IMR-90 (cell line): ENCODE measurements around the gene CPXM1. TPM values are rescaled to one million over a fixed set of nuclear protein-coding genes. Genes with fewer than 3 reads are reported as not detected.

ENCODE experiments used
- ATAC-seq: fragments of 200-7000 bp; cut with Tn5 transposase; 2 replicates; pipeline ENCODE4 v1.9.1; 2020; ENCODE audit warnings: low read depth, mild to moderate bottlenecking, moderate library complexity
- BruUV-seq: library from RNA; stranded (reverse); fragments of 400-500 nt; replicated peaks from 2 replicates; lab custom pipeline; 2021; lab: Mats Ljungman, UMichigan
- CTCF ChIA-PET: fragments of 300-600 bp; formaldehyde crosslinking; extraction: SDS; loops from one replicate; lab custom pipeline; 2021; ENCODE audit warnings: antibody characterized with exemption; lab: Yijun Ruan, JAX
- POLR2A ChIA-PET: fragments of 300-600 bp; sonication (Branson Sonifier 250); formaldehyde crosslinking; loops from one replicate; lab custom pipeline; 2022; ENCODE audit warnings: antibody characterized with exemption; ENCODE audit not compliant: unreplicated experiment; lab: Charles Lee
- DNase-seq: peaks from one replicate; pipeline ENCODE4 v3.0.0; 2013
- H2AFZ ChIP-seq: replicated peaks from 2 replicates; pipeline ENCODE3; 2013; ENCODE audit warnings: low read length, mild to moderate bottlenecking; ENCODE audit not compliant: poor library complexity
- H2AK5ac ChIP-seq: 2 replicates; pipeline ENCODE4 v1.6.1; 2013; ENCODE audit warnings: low read depth, low read length, inconsistent platforms
- H2AK9ac ChIP-seq: replicated peaks from 2 replicates; pipeline ENCODE3; 2013; ENCODE audit warnings: mild to moderate bottlenecking, low read depth, low read length, moderate library complexity; ENCODE audit not compliant: poor library complexity
- H2BK120ac ChIP-seq: 2 replicates; pipeline ENCODE4 v1.6.1; 2013; ENCODE audit warnings: low read depth, low read length, inconsistent platforms
- H2BK15ac ChIP-seq: 3 replicates; pipeline ENCODE4 v1.6.1; 2013; ENCODE audit warnings: low read depth, low read length, inconsistent platforms
- H2BK20ac ChIP-seq: 2 replicates; pipeline ENCODE4 v1.6.1; 2013; ENCODE audit warnings: low read depth, mild to moderate bottlenecking, inconsistent platforms, low read length, moderate library complexity
- H2BK5ac ChIP-seq: 2 replicates; pipeline ENCODE4 v1.6.1; 2013; ENCODE audit warnings: mild to moderate bottlenecking, low read depth, low read length, inconsistent platforms; ENCODE audit not compliant: poor library complexity, severe bottlenecking
- H3K14ac ChIP-seq: replicated peaks from 2 replicates; pipeline ENCODE4 v1.6.1; 2013; ENCODE audit warnings: low read depth, low read length, inconsistent platforms
- H3K18ac ChIP-seq: 2 replicates; pipeline ENCODE4 v1.6.1; 2013; ENCODE audit warnings: low read depth, low read length, control low read depth
- H3K23ac ChIP-seq: 2 replicates; pipeline ENCODE4 v1.6.1; 2013; ENCODE audit warnings: low read depth, low read length, inconsistent platforms
- H3K27ac ChIP-seq: 2 replicates; pipeline ENCODE4 v1.5.1; 2013; ENCODE audit warnings: mild to moderate bottlenecking, control low read depth, low read length; ENCODE audit not compliant: insufficient read depth
- H3K27me3 ChIP-seq: 2 replicates; pipeline ENCODE4 v1.6.1; 2013; ENCODE audit warnings: low read length; ENCODE audit not compliant: control insufficient read depth, insufficient read depth
- H3K36me3 ChIP-seq: 2 replicates; pipeline ENCODE4 v1.6.1; 2013; ENCODE audit warnings: low read length, mixed read lengths; ENCODE audit not compliant: control insufficient read depth, insufficient read depth
- H3K4ac ChIP-seq: 2 replicates; pipeline ENCODE4 v1.6.1; 2013; ENCODE audit warnings: low read depth, low read length, inconsistent platforms
- H3K4me1 ChIP-seq: 2 replicates; pipeline ENCODE4 v1.6.1; 2013; ENCODE audit warnings: low read length, mixed read lengths; ENCODE audit not compliant: control insufficient read depth, insufficient read depth
- H3K4me2 ChIP-seq: 2 replicates; pipeline ENCODE4 v1.6.1; 2013; ENCODE audit warnings: low read depth, mild to moderate bottlenecking, control low read depth, low read length, moderate library complexity
- H3K4me3 ChIP-seq: 2 replicates; pipeline ENCODE4 v1.5.1; 2013; ENCODE audit warnings: low read depth, mild to moderate bottlenecking, control low read depth, low read length, moderate library complexity; ENCODE audit not compliant: insufficient read depth
- H3K56ac ChIP-seq: 2 replicates; pipeline ENCODE4 v1.6.1; 2013; ENCODE audit warnings: low read length, inconsistent platforms; ENCODE audit not compliant: insufficient read depth; ENCODE audit errors: extremely low read depth
- H3K79me1 ChIP-seq, 2 experiments: 2 replicates each; pipeline ENCODE4 v1.6.1; 2013; ENCODE audit warnings: low read length in 2 of 2, inconsistent platforms in 1 of 2, low read depth in 1 of 2
- H3K9ac ChIP-seq: 2 replicates; pipeline ENCODE4 v1.6.1; 2013; ENCODE audit warnings: low read depth, low read length, control low read depth
- H3K9me1 ChIP-seq: 2 replicates; pipeline ENCODE4 v1.6.1; 2013; ENCODE audit warnings: low read length, inconsistent platforms; ENCODE audit not compliant: insufficient read depth
- H3K9me3 ChIP-seq: 2 replicates; pipeline ENCODE4 v1.6.1; 2013; ENCODE audit warnings: low read length; ENCODE audit not compliant: control insufficient read depth, insufficient read depth
- H4K20me1 ChIP-seq: 2 replicates; pipeline ENCODE4 v1.6.1; 2013; ENCODE audit warnings: low read length, inconsistent platforms; ENCODE audit not compliant: insufficient read depth
- H4K5ac ChIP-seq: 2 replicates; pipeline ENCODE4 v1.6.1; 2013; ENCODE audit warnings: mild to moderate bottlenecking, low read depth, low read length, control low read depth
- H4K8ac ChIP-seq, 2 experiments: 2 replicates each; pipeline ENCODE4 v1.6.1; 2013; ENCODE audit warnings: low read depth in 2 of 2, low read length in 2 of 2, control low read depth in 1 of 2, inconsistent platforms in 1 of 2
- H4K91ac ChIP-seq: 2 replicates; pipeline ENCODE4 v1.6.1; 2013; ENCODE audit warnings: low read depth, low read length, inconsistent platforms; ENCODE audit not compliant: insufficient read depth
- BHLHE40 ChIP-seq: fragments of 150-350 bp; IDR thresholded peaks from 2 replicates; pipeline ENCODE4 v1.6.1; 2016; ENCODE audit warnings: mild to moderate bottlenecking, low read depth, low read length
- CEBPB ChIP-seq: IDR thresholded peaks from 2 replicates; pipeline ENCODE4 v1.6.1; 2012; ENCODE audit warnings: low read depth, low read length, improper control_type of control experiment
- CHD1 ChIP-seq: IDR thresholded peaks from 2 replicates; pipeline ENCODE4 v1.6.1; 2012; ENCODE audit warnings: low read depth, low read length, improper control_type of control experiment
- CTCF ChIP-seq: conservative IDR thresholded peaks from 2 replicates; pipeline ENCODE4 v1.5.1; 2012; ENCODE audit warnings: mild to moderate bottlenecking, low read depth, low read length, improper control_type of control experiment
- MAFK ChIP-seq: IDR thresholded peaks from 2 replicates; pipeline ENCODE4 v1.6.1; 2012; ENCODE audit warnings: low read depth, low read length, improper control_type of control experiment
- MAZ ChIP-seq: IDR thresholded peaks from 2 replicates; pipeline ENCODE4 v1.6.1; 2012; ENCODE audit warnings: low read depth, mild to moderate bottlenecking, low read length, improper control_type of control experiment, moderate library complexity, borderline replicate concordance
- MXI1 ChIP-seq: IDR thresholded peaks from 2 replicates; pipeline ENCODE4 v1.6.1; 2012; ENCODE audit warnings: low read depth, mild to moderate bottlenecking, low read length, moderate library complexity, borderline replicate concordance
- NFE2L2 ChIP-seq: fragments of 150-350 bp; IDR thresholded peaks from 2 replicates; pipeline ENCODE4 v1.6.1; 2016; ENCODE audit warnings: low read depth, mild to moderate bottlenecking, low read length
- USF2 ChIP-seq: fragments of 150-350 bp; IDR thresholded peaks from 2 replicates; pipeline ENCODE4 v1.6.1; 2017; ENCODE audit warnings: mild to moderate bottlenecking, antibody characterized with exemption, low read length, low read depth
- WGBS, 2 experiments: methylation state at CpG; one replicate each; pipeline versions ENCODE4 v1.1.5 to v1.1.7; 2013; ENCODE audit warnings: missing lambda C conversion rate in 2 of 2; ENCODE audit not compliant: insufficient read length in 1 of 2; ENCODE audit errors: extremely low coverage in 2 of 2; 5-methylcytosine and 5-hydroxymethylcytosine counted together
- dilution Hi-C: fragments of 300-500 bp; cut with HindIII; formaldehyde crosslinking; loops from one replicate; pipeline ENCODE4 v1.14.3; 2018; ENCODE audit warnings: low sequenced_read_pairs; ENCODE audit not compliant: unreplicated experiment
- in situ Hi-C: fragments of 300-500 bp; cut with MboI; formaldehyde crosslinking; loops from 3 replicates; pipeline ENCODE4 v1.14.3; 2019; ENCODE audit warnings: low sequenced_read_pairs, inconsistent platforms, mixed read lengths
- intact Hi-C: fragments of 100-400 bp; cut with micrococcal nuclease; formaldehyde crosslinking; loops from 2 replicates; pipeline ENCODE4 v1.10.0; 2022
- polyA plus RNA-seq, 3 experiments: library from polyadenylated mRNA; depleted of rRNA; stranded (reverse); fragments of >200 nt; gene quantifications; 2 replicates each; pipeline ENCODE4 v1.2.3, GENCODE V29; 2012; ENCODE audit warnings: low replicate concordance in 1 of 3
- total RNA-seq: library from RNA; depleted of rRNA; stranded (reverse); fragments of >200 nt; gene quantifications from 2 replicates; pipeline ENCODE4 v1.2.3, GENCODE V29; 2012

CPXM1 gene
- total and polyA plus RNA-seq, 2 of the 4 experiments (the other 2 are of a cell fraction): 1.1 to 4.6 TPM

GRCh38 chr20:2749343-2749950 is 51.0 kb downstream of the CPXM1 start:
- no peaks in the 10 kb centered on the region for H3K9me3 ChIP-seq
- H3K79me1 ChIP-seq: no peaks in the 10 kb centered on the region
- H4K20me1 ChIP-seq: no peaks in the 10 kb centered on the region
- H3K27ac ChIP-seq: no peak overlapping the region
- H2BK15ac ChIP-seq: no peak overlapping the region
- no peak overlapping the region for H2AK5ac ChIP-seq
- no TSS peak for BruUV-seq
- no peak overlapping the region for H3K9ac ChIP-seq
- H3K4me2 ChIP-seq: no peak overlapping the region
- H4K8ac ChIP-seq: no peak overlapping the region
- H2BK120ac ChIP-seq: no peak overlapping the region
- dilution Hi-C loops (no loop called here), intact Hi-C loops (no loop called here), in situ Hi-C loops (no loop called here)
- peaks cover 52% of the 10 kb centered on the region for H3K27me3 ChIP-seq
- 27% methylated on average over 26 of the region's 49 CpGs; no CpG with 5 or more reads in 1 of the 2 experiments for WGBS, 2 experiments
- no peak overlapping the region for H3K4me3 ChIP-seq
- no peak overlapping the region for H2BK5ac ChIP-seq
- ChIA-PET POLR2A (no interaction called here), CTCF (no interaction called here)
- peaks cover 2% of the 10 kb centered on the region; the same call in 1 of the 2 replicates for H3K9me1 ChIP-seq
- H3K14ac ChIP-seq: no peak overlapping the region
- TF ChIP-seq USF2: no peak
- no peak for TF ChIP-seq BHLHE40
- TF ChIP-seq CHD1: no peak
- TF ChIP-seq MAZ: no peak
- no peak for TF ChIP-seq MXI1
- no peak for TF ChIP-seq CTCF
- TF ChIP-seq NFE2L2: no peak
- TF ChIP-seq MAFK: no peak
- no peak for TF ChIP-seq CEBPB
- H4K5ac ChIP-seq: no peak overlapping the region
- no peak overlapping the region for H3K4ac ChIP-seq
- H2AK9ac ChIP-seq: no peak overlapping the region
- no peak overlapping the region for H4K91ac ChIP-seq
- ATAC-seq (no peak), DNase-seq (no peak)
- no peaks in the 10 kb centered on the region for H3K36me3 ChIP-seq
- H3K23ac ChIP-seq: no peak overlapping the region
- H2AFZ ChIP-seq: no peak overlapping the region
- no peak overlapping the region for H3K18ac ChIP-seq
- no peak overlapping the region for H2BK20ac ChIP-seq
- H3K56ac ChIP-seq: no peak overlapping the region
- peaks cover 6% of the 10 kb centered on the region; the same call in 1 of the 2 replicates for H3K4me1 ChIP-seq
